HL-60/S4 treated with retinoic acid at 250 ng/mL for 4 days and 3 days (cell line): Measurements from ENCODE around the gene TDRD6.
"Not testable (repeated sequence)": the region's sequence is repeated elsewhere in the genome, so short reads cannot be mapped to it uniquely, and the experiment has no call there.

Experiments
- in situ Hi-C: fragments of 300-500 bp; cut with MboI; formaldehyde crosslinking; loops from 2 replicates; pipeline ENCODE4 v1.7.0; 2022; ENCODE audit warnings: low sequenced_read_pairs

TDRD6 gene

DNA sequence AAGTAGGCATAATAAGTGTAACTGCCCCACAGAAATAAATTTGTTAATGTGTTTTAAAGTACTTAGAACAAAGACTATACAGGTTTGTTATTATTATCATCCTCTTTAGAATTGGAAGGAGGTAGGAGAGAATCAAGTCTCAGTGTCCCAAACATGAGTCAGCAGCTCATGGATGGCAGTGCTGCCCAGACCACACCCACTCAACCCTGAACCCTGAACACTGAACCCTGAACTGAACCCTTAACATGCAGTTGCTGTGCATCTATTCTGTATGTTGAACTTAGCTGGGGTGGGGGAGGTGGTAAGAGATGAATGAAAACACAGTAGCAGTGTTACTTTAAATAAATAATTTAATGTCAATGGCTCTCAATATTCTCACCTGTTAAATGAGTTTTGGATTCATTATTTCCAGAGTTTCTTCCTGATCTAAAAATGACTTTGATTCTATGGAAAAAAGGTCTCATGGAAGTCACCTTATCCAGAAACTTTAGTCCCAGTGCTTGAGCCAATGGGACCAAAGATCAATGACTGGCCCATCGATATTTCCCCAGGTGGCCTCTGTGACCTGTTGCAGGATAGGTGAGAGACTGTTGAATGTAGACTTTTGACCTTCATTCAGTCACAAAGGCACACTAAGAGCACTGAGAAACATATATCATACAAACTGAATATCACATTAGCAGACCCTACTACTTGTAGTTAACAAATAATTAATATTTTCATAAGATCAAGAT lies 55.9 kb downstream of the TDRD6 start:
- in situ Hi-C loops = no loop called here

DNA sequence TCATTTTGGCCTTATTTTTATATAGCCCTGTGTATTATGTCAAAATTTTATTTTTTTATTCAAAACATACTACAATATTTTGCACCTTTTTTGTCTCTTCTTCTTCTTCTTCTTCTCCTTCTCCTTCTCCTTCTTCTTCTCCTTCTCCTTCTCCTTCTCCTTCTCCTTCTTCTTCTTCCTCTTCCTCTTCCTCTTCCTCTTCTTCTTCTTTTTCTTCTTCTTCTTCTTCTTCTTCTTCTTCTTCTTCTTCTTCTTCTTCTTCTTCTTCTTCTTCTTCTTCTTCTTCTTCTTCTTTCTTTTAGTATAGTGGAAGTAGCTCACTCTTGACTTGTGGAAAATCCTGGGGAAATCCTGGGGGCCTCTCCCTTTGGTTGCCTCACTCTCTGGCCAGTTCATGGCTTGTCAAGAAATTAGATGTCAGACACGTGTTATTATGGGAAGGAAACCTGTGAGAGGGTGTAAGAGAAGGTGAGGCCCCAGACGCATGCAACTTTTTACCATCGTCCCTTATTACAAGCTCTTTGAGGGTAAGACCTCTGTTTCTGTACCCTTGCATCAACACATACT lies 56.6 kb downstream of the TDRD6 start:
- in situ Hi-C loops = not testable (repeated sequence)

DNA sequence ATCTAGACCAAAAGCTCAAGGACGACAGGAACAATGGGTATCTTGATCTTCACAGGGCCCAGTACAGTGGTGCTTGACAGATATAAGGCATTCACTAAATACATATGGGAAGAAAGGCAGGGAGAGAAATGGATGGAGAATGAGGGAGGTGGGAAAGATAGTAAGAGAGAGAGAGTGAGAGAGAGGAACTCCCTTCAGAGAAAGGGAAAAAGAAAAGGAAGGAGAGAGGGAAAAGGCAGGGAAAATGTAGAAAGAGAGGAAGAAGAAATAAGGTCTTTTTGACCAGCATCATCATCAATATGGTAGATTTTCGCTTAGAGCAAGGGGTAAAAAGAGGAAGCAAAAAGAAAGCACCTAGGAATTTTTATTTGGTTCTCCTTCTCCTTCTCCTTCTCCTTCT lies 58.3 kb downstream of the TDRD6 start:
- in situ Hi-C loops = no loop called here

DNA sequence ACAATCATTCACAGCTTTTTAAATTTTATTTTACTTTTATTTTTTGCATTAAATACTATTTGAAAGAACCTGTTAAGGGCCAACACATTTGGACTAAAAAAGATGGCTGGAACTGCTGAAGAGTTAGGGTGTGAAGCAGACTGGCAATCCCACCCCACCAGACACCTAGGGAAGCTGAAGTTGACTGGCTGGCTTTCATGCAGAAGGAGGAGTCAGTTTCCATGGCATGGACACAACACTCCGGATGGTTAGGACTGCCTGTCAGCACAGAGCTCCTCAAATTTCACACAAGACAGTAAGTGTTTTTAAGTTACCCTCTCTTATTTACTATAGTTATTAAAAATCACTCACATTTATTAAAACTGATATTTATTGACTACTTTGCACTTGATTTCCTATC lies 59.0 kb downstream of the TDRD6 start, which contains the start of gene ANKRD66:
Gene ANKRD66, plus strand, starts transcription at position 238 of the 400 bp plus-strand sequence. CDS start 5,016 bp downstream, outside the sequence.
- in situ Hi-C loops = no loop called here

DNA sequence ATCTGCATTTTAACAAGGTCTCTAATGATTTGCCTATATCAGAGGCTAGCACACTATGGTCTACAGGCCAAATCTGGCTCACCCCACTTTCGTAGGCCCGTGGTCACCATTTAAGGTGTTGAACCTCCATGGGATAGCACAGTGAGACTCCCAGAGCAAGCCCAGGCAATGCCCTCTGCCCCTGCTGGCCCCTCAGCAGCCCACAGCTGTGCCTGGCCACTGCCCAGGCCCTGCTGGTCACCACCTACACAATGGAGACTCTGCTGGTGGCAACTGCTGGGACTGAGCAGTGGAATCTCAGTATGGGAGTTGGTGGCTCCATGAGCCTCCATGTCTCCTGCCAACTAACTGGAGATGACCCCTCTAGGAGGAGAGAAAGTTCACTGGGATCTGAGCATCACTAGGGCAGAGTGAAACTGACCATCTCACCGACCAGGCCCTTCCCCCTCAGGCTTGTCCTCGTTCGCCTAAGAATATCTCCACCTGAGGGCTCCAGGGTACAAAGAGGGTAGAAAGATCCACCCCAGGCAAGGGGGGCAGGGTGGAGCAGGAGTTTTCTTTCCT lies 61.3 kb downstream of the TDRD6 start:
- in situ Hi-C loops = no loop called here

DNA sequence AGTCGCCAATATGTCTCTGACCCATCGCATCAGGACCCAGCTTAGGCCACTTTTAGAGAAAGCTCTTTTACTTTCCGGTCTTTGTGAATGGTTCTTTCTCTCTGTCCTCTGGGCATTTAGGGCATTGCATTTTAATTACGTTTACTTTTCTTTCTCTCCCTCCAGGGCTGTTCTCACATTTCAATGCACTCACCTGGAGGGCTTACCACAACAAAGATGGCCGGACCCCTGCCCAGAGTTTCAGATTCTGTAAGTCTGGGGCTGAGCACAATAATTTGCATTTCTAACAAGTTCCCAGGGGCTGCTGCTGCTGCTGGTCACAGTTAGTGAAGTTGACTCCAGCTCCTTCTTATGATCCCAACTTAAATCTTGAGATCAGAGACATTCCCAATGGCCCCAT lies 62.0 kb downstream of the TDRD6 start:
- in situ Hi-C loops = no loop called here

DNA sequence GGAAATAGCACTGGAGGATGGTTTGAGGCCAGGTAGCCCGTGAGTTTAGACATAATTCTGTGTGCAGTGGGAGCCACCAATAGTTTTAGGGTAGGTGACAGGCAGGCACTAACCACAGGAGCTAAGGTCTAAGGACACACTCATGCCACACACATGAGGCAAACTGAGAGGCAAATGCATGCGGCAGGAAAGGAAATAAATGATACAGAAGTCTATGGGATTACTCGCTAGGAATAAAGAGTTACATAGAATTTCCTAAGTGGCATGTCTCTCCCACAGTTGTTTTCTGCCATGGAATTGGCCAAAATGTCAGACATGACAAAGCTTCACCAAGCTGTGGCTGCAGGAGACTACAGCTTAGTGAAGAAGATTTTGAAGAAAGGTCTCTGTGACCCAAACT lies 64.0 kb downstream of the TDRD6 start:
- in situ Hi-C loops = no loop called here
